ENCODE measurements around the gene UBAC1.

UBAC1 gene

DNA sequence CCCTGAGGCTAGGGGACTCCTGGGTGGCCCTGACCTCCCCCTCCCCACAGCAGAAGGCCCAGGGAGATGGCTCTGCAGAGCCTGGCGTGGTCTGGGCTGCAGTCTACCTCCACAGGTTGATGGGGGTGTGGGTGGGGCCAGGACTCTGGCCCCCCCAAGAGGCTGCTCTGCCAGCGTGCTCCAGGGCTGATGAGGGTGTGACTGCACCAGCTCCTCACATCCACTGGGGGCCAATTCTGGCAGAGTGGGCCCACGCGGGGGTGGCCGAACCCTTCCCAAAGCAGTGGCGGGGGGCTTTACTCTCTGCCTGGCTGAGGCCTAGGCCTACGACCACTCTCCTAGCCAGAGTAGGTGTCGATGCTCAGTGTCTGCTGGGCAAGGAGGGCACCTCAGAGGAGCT, 28.0 kb upstream of the UBAC1 start:
- DNase-seq (ENCODE audit: extremely low read depth, insufficient read length), result no peak
- TF ChIP-seq, protein P1, sequence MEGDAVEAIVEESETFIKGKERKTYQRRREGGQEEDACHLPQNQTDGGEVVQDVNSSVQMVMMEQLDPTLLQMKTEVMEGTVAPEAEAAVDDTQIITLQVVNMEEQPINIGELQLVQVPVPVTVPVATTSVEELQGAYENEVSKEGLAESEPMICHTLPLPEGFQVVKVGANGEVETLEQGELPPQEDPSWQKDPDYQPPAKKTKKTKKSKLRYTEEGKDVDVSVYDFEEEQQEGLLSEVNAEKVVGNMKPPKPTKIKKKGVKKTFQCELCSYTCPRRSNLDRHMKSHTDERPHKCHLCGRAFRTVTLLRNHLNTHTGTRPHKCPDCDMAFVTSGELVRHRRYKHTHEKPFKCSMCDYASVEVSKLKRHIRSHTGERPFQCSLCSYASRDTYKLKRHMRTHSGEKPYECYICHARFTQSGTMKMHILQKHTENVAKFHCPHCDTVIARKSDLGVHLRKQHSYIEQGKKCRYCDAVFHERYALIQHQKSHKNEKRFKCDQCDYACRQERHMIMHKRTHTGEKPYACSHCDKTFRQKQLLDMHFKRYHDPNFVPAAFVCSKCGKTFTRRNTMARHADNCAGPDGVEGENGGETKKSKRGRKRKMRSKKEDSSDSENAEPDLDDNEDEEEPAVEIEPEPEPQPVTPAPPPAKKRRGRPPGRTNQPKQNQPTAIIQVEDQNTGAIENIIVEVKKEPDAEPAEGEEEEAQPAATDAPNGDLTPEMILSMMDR (IDR thresholded peaks at IDR 0.05; ENCODE audit: insufficient read depth, low read length, poor library complexity, severe bottlenecking), result no peak

GRCh38 chr9:135988493-135988892, 27.3 kb upstream of the UBAC1 start:
- TF ChIP-seq, protein P1 (IDR thresholded peaks at IDR 0.05; ENCODE audit: insufficient read depth, low read length, poor library complexity, severe bottlenecking), result no peak
- Histone ChIP-seq H3K4me3 (replicated peaks; ENCODE audit: low read depth, low read length) (no peak overlapping the region), H3K36me3 (ENCODE audit: control insufficient read depth, insufficient read depth, low read length) (no peaks in the 10 kb centered on the region), H3K27me3 (replicated peaks; ENCODE audit: control insufficient read depth, insufficient read depth, low read length) (no peaks in the 10 kb centered on the region; the same call in 1 of the 2 replicates)
- no peak for DNase-seq (ENCODE audit: extremely low read depth, insufficient read length)

More for the DNA sequence above, 28.0 kb upstream of the UBAC1 start:
- no peaks in the 10 kb centered on the region; the same call in 1 of the 2 replicates for H3K27me3 ChIP-seq (replicated peaks; ENCODE audit: control insufficient read depth, insufficient read depth, low read length)
- no peak overlapping the region for H3K4me3 ChIP-seq (replicated peaks; ENCODE audit: low read depth, low read length)
- H3K36me3 ChIP-seq (ENCODE audit: control insufficient read depth, insufficient read depth, low read length), result no peaks in the 10 kb centered on the region

DNA sequence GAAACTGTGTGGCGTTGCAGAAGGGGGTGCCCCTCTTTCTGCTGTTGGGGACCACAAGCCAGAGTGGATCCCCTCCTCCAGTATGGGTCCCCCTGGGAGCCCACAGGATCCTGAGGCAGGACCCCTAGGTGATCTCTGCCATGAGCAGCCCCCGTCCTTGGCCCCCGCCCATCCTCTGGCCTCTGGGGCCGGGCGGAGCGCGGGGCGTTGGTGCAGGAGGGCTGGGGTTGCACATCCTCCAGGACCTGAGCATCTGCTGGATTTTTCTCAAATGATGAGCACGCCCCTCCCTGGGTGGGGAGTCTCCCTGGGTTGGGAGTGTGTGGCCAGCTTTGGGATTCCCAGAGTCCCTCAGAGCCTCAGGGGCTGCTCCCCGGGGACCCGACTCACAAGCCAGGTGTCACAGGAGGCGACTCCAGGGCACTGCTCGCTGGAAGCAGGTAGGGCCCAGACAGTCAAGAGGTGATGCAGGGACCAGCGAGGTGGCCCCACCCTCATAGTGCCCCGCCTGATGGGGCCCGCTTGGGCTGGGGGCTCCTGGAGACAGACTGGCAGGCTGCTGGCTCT, 26.7 kb upstream of the UBAC1 start:
- Histone ChIP-seq H3K27me3 (replicated peaks; ENCODE audit: control insufficient read depth, insufficient read depth, low read length) (no peaks in the 10 kb centered on the region; the same call in 1 of the 2 replicates), H3K4me3 (replicated peaks; ENCODE audit: low read depth, low read length) (no peak overlapping the region), H3K36me3 (ENCODE audit: control insufficient read depth, insufficient read depth, low read length) (no peaks in the 10 kb centered on the region)
- DNase-seq (ENCODE audit: extremely low read depth, insufficient read length), result no peak
- TF ChIP-seq, protein P1 (IDR thresholded peaks at IDR 0.05; ENCODE audit: insufficient read depth, low read length, poor library complexity, severe bottlenecking), result no peak

GRCh38 chr9:135986605-135987004, 25.4 kb upstream of the UBAC1 start:
- H3K4me3 ChIP-seq (replicated peaks; ENCODE audit: low read depth, low read length), result no peak overlapping the region
- H3K27me3 ChIP-seq (replicated peaks; ENCODE audit: control insufficient read depth, insufficient read depth, low read length), result no peaks in the 10 kb centered on the region; the same call in 1 of the 2 replicates
- DNase-seq (ENCODE audit: extremely low read depth, insufficient read length), result no peak
- TF ChIP-seq, protein P1 (IDR thresholded peaks at IDR 0.05; ENCODE audit: insufficient read depth, low read length, poor library complexity, severe bottlenecking), result no peak
- H3K36me3 ChIP-seq (ENCODE audit: control insufficient read depth, insufficient read depth, low read length), result no peaks in the 10 kb centered on the region

DNA sequence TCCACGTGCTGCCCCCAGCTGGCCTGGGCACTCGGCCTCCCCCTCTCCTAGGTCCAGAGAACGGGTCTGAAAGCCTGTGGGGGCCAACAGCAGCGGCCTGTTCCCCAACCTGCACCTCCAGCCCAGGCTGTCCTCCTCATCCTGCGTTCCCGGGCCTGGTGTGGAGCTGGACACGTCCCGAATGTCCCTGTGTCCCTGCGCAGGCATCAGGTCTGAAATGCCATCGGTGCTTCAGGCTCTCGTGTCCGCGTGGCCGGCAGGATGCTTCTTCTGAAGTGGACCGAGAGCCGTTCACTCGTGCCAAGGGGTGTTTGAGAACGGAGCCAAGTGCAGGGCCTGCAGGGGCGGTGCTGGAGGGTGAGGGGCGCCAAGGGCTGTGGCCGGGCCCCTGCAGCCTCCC, 24.7 kb upstream of the UBAC1 start:
- Histone ChIP-seq H3K4me3 (replicated peaks; ENCODE audit: low read depth, low read length) (no peak overlapping the region), H3K27me3 (replicated peaks; ENCODE audit: control insufficient read depth, insufficient read depth, low read length) (no peaks in the 10 kb centered on the region; the same call in 1 of the 2 replicates), H3K36me3 (ENCODE audit: control insufficient read depth, insufficient read depth, low read length) (no peaks in the 10 kb centered on the region)
- DNase-seq (ENCODE audit: extremely low read depth, insufficient read length), result no peak
- TF ChIP-seq, protein P1 (IDR thresholded peaks at IDR 0.05; ENCODE audit: insufficient read depth, low read length, poor library complexity, severe bottlenecking), result no peak

- Histone ChIP-seq H3K36me3 (ENCODE audit: control insufficient read depth, insufficient read depth, low read length) (no peaks in the 10 kb centered on the region), H3K27me3 (replicated peaks; ENCODE audit: control insufficient read depth, insufficient read depth, low read length) (no peaks in the 10 kb centered on the region; the same call in 1 of the 2 replicates), H3K4me3 (replicated peaks; ENCODE audit: low read depth, low read length) (no peak overlapping the region)
- TF ChIP-seq, protein P1 (IDR thresholded peaks at IDR 0.05; ENCODE audit: insufficient read depth, low read length, poor library complexity, severe bottlenecking), result no peak
- no peak for DNase-seq (ENCODE audit: extremely low read depth, insufficient read length)
These were observed 24.2 kb upstream of the UBAC1 start for GRCh38 chr9:135985459-135985774.

All from GM06990 (cell line).